Glutamatergic neuron (in vitro differentiated cells): ENCODE data around the gene ZFP42. TPM values are rescaled to one million over a fixed set of nuclear protein-coding genes. Genes with fewer than 3 reads are reported as not detected.

Experiments
- DNase-seq: peaks from one replicate; pipeline ENCODE4 v3.0.0; 2022
- H3K27ac Mint-ChIP-seq: one replicate; pipeline ENCODE4 v1.8.0; 2020; ENCODE audit warnings: mild to moderate bottlenecking, mixed read lengths, inconsistent platforms; ENCODE audit not compliant: unreplicated experiment
- H3K27me3 Mint-ChIP-seq: one replicate; pipeline ENCODE4 v1.8.0; 2020; ENCODE audit warnings: mild to moderate bottlenecking, moderate library complexity, mixed read lengths, inconsistent platforms; ENCODE audit not compliant: unreplicated experiment
- H3K36me3 Mint-ChIP-seq: one replicate; pipeline ENCODE4 v1.8.0; 2020; ENCODE audit warnings: mild to moderate bottlenecking, mixed read lengths, inconsistent platforms; ENCODE audit not compliant: unreplicated experiment
- H3K4me1 Mint-ChIP-seq: one replicate; pipeline ENCODE4 v1.8.0; 2020; ENCODE audit warnings: mild to moderate bottlenecking, low read depth, mixed read lengths, inconsistent platforms; ENCODE audit not compliant: unreplicated experiment
- H3K4me3 Mint-ChIP-seq: one replicate; pipeline ENCODE4 v1.8.0; 2020; ENCODE audit warnings: mild to moderate bottlenecking, mixed read lengths, inconsistent platforms; ENCODE audit not compliant: unreplicated experiment
- H3K9me3 Mint-ChIP-seq: one replicate; pipeline ENCODE4 v1.8.0; 2020; ENCODE audit warnings: mild to moderate bottlenecking, moderate library complexity, mixed read lengths, inconsistent platforms; ENCODE audit not compliant: unreplicated experiment
- total RNA-seq: library from RNA; stranded (reverse); fragmentation: NEBNext Ultra II Directional; extraction: Animal tissue kit (Norgen Biotek cat#: 25700); gene quantifications from one replicate; pipeline ENCODE4 v1.2.1, GENCODE V29; 2021; ENCODE audit not compliant: unreplicated experiment
- TF ChIP-seq, protein P1 (sequence below): fragments of 200-600 bp; sonication (generic); IDR thresholded peaks from one replicate; pipeline ENCODE4 v1.5.0; 2021; ENCODE audit not compliant: partially characterized antibody, unreplicated experiment

The ZFP42 gene
- total RNA-seq, 1 donor from 2014 or later = 17.4 TPM

- peaks cover 4% of the 10 kb centered on the region for H3K36me3 Mint-ChIP-seq
- H3K9me3 Mint-ChIP-seq = peaks cover 5% of the 10 kb centered on the region
- TF ChIP-seq, protein P1, sequence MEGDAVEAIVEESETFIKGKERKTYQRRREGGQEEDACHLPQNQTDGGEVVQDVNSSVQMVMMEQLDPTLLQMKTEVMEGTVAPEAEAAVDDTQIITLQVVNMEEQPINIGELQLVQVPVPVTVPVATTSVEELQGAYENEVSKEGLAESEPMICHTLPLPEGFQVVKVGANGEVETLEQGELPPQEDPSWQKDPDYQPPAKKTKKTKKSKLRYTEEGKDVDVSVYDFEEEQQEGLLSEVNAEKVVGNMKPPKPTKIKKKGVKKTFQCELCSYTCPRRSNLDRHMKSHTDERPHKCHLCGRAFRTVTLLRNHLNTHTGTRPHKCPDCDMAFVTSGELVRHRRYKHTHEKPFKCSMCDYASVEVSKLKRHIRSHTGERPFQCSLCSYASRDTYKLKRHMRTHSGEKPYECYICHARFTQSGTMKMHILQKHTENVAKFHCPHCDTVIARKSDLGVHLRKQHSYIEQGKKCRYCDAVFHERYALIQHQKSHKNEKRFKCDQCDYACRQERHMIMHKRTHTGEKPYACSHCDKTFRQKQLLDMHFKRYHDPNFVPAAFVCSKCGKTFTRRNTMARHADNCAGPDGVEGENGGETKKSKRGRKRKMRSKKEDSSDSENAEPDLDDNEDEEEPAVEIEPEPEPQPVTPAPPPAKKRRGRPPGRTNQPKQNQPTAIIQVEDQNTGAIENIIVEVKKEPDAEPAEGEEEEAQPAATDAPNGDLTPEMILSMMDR = no peak
- H3K4me1 Mint-ChIP-seq = peaks cover 2% of the 10 kb centered on the region
- peak overlapping the region; percentile 8 for H3K4me3 Mint-ChIP-seq
- H3K27me3 Mint-ChIP-seq = peaks cover 1% of the 10 kb centered on the region
- H3K27ac Mint-ChIP-seq = no peak overlapping the region
- no peak for DNase-seq
Observed at GRCh38 chr4:187999406-187999932, 3.9 kb downstream of the ZFP42 start.

DNA sequence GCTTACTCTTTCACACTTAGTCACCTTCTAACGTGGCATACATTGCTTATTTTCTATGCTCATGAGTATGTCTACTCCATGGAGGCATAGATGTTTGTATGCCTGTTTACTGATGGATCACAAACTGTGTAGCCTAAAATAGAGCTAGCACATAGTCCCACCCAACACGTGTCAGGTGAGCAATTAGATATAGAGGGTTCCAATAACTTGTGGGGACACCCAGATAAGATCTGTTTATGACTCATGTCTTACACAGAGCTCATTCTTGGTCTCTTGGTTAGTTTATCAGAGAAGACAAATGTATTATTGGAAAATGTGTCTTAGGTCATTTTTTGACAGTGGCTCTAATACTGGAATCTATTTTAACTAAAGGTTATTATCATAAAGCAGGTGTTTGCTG lies 6.8 kb downstream of the ZFP42 start:
- Mint-ChIP-seq H3K27ac (no peak overlapping the region), H3K4me1 (peaks cover 8% of the 10 kb centered on the region), H3K4me3 (no peak overlapping the region), H3K27me3 (peaks cover 1% of the 10 kb centered on the region), H3K36me3 (peaks cover 4% of the 10 kb centered on the region), H3K9me3 (peaks cover 2% of the 10 kb centered on the region)
- no peak for DNase-seq
- TF ChIP-seq, protein P1 = no peak

DNA sequence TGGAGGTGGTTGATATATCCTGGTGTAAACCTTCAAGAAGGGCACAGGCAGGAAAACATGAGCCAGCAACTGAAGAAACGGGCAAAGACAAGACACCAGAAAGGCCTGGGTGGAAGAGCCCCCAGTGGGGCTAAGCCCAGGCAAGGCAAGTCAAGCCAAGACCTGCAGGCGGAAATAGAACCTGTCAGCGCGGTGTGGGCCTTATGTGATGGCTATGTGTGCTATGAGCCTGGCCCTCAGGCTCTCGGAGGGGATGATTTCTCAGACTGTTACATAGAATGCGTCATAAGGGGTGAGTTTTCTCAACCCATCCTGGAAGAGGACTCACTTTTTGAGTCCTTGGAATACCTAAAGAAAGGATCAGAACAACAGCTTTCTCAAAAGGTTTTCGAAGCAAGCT lies 7.2 kb downstream of the ZFP42 start:
- no peaks in the 10 kb centered on the region for H3K9me3 Mint-ChIP-seq
- no peaks in the 10 kb centered on the region for H3K36me3 Mint-ChIP-seq
- H3K4me3 Mint-ChIP-seq = no peak overlapping the region
- TF ChIP-seq, protein P1 = no peak
- peaks cover 1% of the 10 kb centered on the region for H3K27me3 Mint-ChIP-seq
- no peak for DNase-seq
- H3K27ac Mint-ChIP-seq = no peak overlapping the region
- H3K4me1 Mint-ChIP-seq = peaks cover 8% of the 10 kb centered on the region

- Mint-ChIP-seq H3K4me1 (peaks cover 6% of the 10 kb centered on the region), H3K27me3 (no peaks in the 10 kb centered on the region), H3K36me3 (no peaks in the 10 kb centered on the region), H3K4me3 (no peak overlapping the region), H3K9me3 (peaks cover 2% of the 10 kb centered on the region), H3K27ac (no peak overlapping the region)
- no peak for DNase-seq
- TF ChIP-seq, protein P1 = no peak
Observed at GRCh38 chr4:188005561-188005960, 10.0 kb downstream of the ZFP42 start.

- Mint-ChIP-seq H3K36me3 (no peaks in the 10 kb centered on the region), H3K4me1 (peaks cover 6% of the 10 kb centered on the region), H3K27ac (no peak overlapping the region), H3K27me3 (no peaks in the 10 kb centered on the region), H3K4me3 (no peak overlapping the region), H3K9me3 (peaks cover 2% of the 10 kb centered on the region)
- no peak for DNase-seq
- TF ChIP-seq, protein P1 = no peak
Observed at GRCh38 chr4:188006285-188006848, 10.8 kb downstream of the ZFP42 start.
